ENCODE results near the gene PRMT2.

Gene PRMT2

GRCh38 chr21:46643379-46644177 lies 8.1 kb downstream of the PRMT2 start:
- no peak for DNase-seq (ENCODE audit: low spot score)

- DNase-seq (ENCODE audit: low spot score) = no peak
Measured at GRCh38 chr21:46645840-46646239, 10.4 kb downstream of the PRMT2 start.

GRCh38 chr21:46646541-46647154 lies 11.2 kb downstream of the PRMT2 start:
- DNase-seq (ENCODE audit: low spot score) = no peak

- DNase-seq (ENCODE audit: low spot score) = no peak
Measured at GRCh38 chr21:46648539-46648938, 13.1 kb downstream of the PRMT2 start.

- DNase-seq (ENCODE audit: low spot score) = no peak
Measured at GRCh38 chr21:46649356-46649755, 13.9 kb downstream of the PRMT2 start.

- DNase-seq (ENCODE audit: low spot score) = no peak
Measured at GRCh38 chr21:46650476-46651098, 15.1 kb downstream of the PRMT2 start.

- no peak for DNase-seq (ENCODE audit: low spot score)
Measured at GRCh38 chr21:46651121-46651520, 15.6 kb downstream of the PRMT2 start.

- no peak for DNase-seq (ENCODE audit: low spot score)
Measured at GRCh38 chr21:46655230-46655629, 19.8 kb downstream of the PRMT2 start.

GRCh38 chr21:46656820-46657219 lies 21.3 kb downstream of the PRMT2 start:
- DNase-seq (ENCODE audit: low spot score) = no peak

GRCh38 chr21:46660505-46660904 lies 25.0 kb downstream of the PRMT2 start:
- DNase-seq (ENCODE audit: low spot score) = no peak

- DNase-seq (ENCODE audit: low spot score) = peak; percentile 83
Measured at GRCh38 chr21:46661211-46661625, 25.7 kb downstream of the PRMT2 start.

- no peak for DNase-seq (ENCODE audit: low spot score)
Measured at GRCh38 chr21:46661642-46662366, 26.3 kb downstream of the PRMT2 start.

GRCh38 chr21:46662367-46662654 lies 26.8 kb downstream of the PRMT2 start:
- no peak for DNase-seq (ENCODE audit: low spot score)

- DNase-seq (ENCODE audit: low spot score) = no peak
Measured at GRCh38 chr21:46662765-46663500, 27.5 kb downstream of the PRMT2 start.

GRCh38 chr21:46663754-46664153 lies 28.3 kb downstream of the PRMT2 start:
- DNase-seq (ENCODE audit: low spot score) = no peak

- DNase-seq (ENCODE audit: low spot score) = no peak
Measured at GRCh38 chr21:46664316-46664995, 29.0 kb downstream of the PRMT2 start.

- DNase-seq (ENCODE audit: low spot score) = no peak
Measured at GRCh38 chr21:46665566-46665965, 30.1 kb downstream of the PRMT2 start.

- DNase-seq (ENCODE audit: low spot score) = peak; percentile 17
Measured at GRCh38 chr21:46666941-46667740, 31.7 kb downstream of the PRMT2 start.

- no peak for DNase-seq (ENCODE audit: low spot score)
Measured at GRCh38 chr21:46667741-46668380, 32.4 kb downstream of the PRMT2 start.

- DNase-seq (ENCODE audit: low spot score) = no peak
Measured at GRCh38 chr21:46668381-46668780, 32.9 kb downstream of the PRMT2 start.
